AG09319 (cell line): ENCODE data around the gene SPTBN1.

Experiments
- DNase-seq: peaks from one replicate; pipeline ENCODE4 v3.0.0-alpha.2; 2010; ENCODE audit warnings: low read depth; ENCODE audit errors: extremely low read depth
- CTCF ChIP-seq: IDR thresholded peaks from 2 replicates; pipeline ENCODE4 v1.5.1; 2011; ENCODE audit warnings: low read depth, mild to moderate bottlenecking, inconsistent platforms, low read length, moderate library complexity

Gene SPTBN1

GRCh38 chr2:54435325-54436226 lies 20.6 kb upstream of the SPTBN1 start:
- DNase-seq: no peak
- TF ChIP-seq CTCF: no peak

- DNase-seq: no peak
- TF ChIP-seq CTCF: no peak
Observed at GRCh38 chr2:54437588-54437987, 18.5 kb upstream of the SPTBN1 start.

- no peak for TF ChIP-seq CTCF
- DNase-seq: no peak
Observed at GRCh38 chr2:54438271-54438670, 17.9 kb upstream of the SPTBN1 start.

GRCh38 chr2:54439582-54439981 lies 16.5 kb upstream of the SPTBN1 start:
- no peak for TF ChIP-seq CTCF
- no peak for DNase-seq

GRCh38 chr2:54440050-54440449 lies 16.1 kb upstream of the SPTBN1 start:
- no peak for DNase-seq
- TF ChIP-seq CTCF: no peak

GRCh38 chr2:54444503-54444902 lies 11.6 kb upstream of the SPTBN1 start:
- DNase-seq: no peak
- TF ChIP-seq CTCF: no peak

GRCh38 chr2:54446122-54446521 lies 10.0 kb upstream of the SPTBN1 start:
- TF ChIP-seq CTCF: no peak
- DNase-seq: no peak
